Smooth muscle cell (in vitro differentiated cells): ENCODE data around the gene HOGA1. TPM values are rescaled to one million over a fixed set of nuclear protein-coding genes. Genes with fewer than 3 reads are reported as not detected.
A peak's percentile ranks its signal among the peaks of the same experiment; 100 is the strongest.
"Not testable (repeated sequence)": the region's sequence is repeated elsewhere in the genome, so short reads cannot be mapped to it uniquely, and the experiment has no call there.

Experiments used
- DNase-seq: peaks from one replicate; lab custom pipeline; 2025; ENCODE audit not compliant: unreplicated experiment; lab: John Stamatoyannopoulos, UW
- H2AFZ ChIP-seq: fragments of 200-600 bp; sonication (generic); 2 replicates; pipeline ENCODE4 v1.6.0; 2016; ENCODE audit warnings: antibody characterized with exemption, low read depth, mild to moderate bottlenecking
- H3F3A ChIP-seq: fragments of 200-600 bp; sonication (generic); 2 replicates; pipeline ENCODE4 v1.6.0; 2017; ENCODE audit warnings: antibody characterized with exemption, low read depth
- H3K27ac ChIP-seq: fragments of 200-600 bp; sonication (generic); 2 replicates; pipeline ENCODE4 v1.5.1; 2016; ENCODE audit warnings: low read depth, mild to moderate bottlenecking
- H3K27me3 ChIP-seq: fragments of 200-600 bp; sonication (generic); 2 replicates; pipeline ENCODE4 v1.6.1; 2016; ENCODE audit warnings: low read depth, mild to moderate bottlenecking
- H3K36me3 ChIP-seq: fragments of 200-600 bp; sonication (generic); 2 replicates; pipeline ENCODE4 v1.5.1; 2016; ENCODE audit warnings: low read depth
- H3K4me1 ChIP-seq: fragments of 200-600 bp; sonication (generic); 2 replicates; pipeline ENCODE4 v1.5.1; 2016; ENCODE audit warnings: low read depth
- H3K4me2 ChIP-seq: fragments of 200-600 bp; sonication (generic); 2 replicates; pipeline ENCODE4 v1.6.0; 2016; ENCODE audit warnings: mild to moderate bottlenecking
- H3K4me3 ChIP-seq: fragments of 200-600 bp; sonication (generic); 2 replicates; pipeline ENCODE4 v1.5.1; 2016; ENCODE audit warnings: mild to moderate bottlenecking
- H3K79me2 ChIP-seq: fragments of 200-600 bp; sonication (generic); 2 replicates; pipeline ENCODE4 v1.6.0; 2016; ENCODE audit warnings: low read depth, mild to moderate bottlenecking
- H3K9ac ChIP-seq: fragments of 200-600 bp; sonication (generic); 2 replicates; pipeline ENCODE4 v1.6.0; 2016; ENCODE audit warnings: low read depth
- H3K9me3 ChIP-seq: fragments of 200-600 bp; sonication (generic); replicated peaks from 2 replicates; pipeline ENCODE4 v1.5.1; 2016; ENCODE audit warnings: low read depth
- H4K20me1 ChIP-seq: fragments of 200-600 bp; sonication (generic); 2 replicates; pipeline ENCODE4 v1.6.0; 2016; ENCODE audit warnings: low read depth
- CTCF ChIP-seq: fragments of 200-600 bp; sonication (generic); IDR thresholded peaks from 2 replicates; pipeline ENCODE4 v1.5.1; 2017; ENCODE audit warnings: borderline replicate concordance, mild to moderate bottlenecking, antibody characterized with exemption; ENCODE audit not compliant: insufficient read depth, poor library complexity, severe bottlenecking
- WGBS: methylation state at CpG from one replicate; pipeline ENCODE4 v1.1.7; 2016; ENCODE audit warnings: low lambda C conversion rate; 5-methylcytosine and 5-hydroxymethylcytosine counted together
- polyA plus RNA-seq: library from polyadenylated mRNA; unstranded; fragments of >200 nt; fragmentation: Nextera tagmentation; extraction: Ambion mirVana; gene quantifications from 2 replicates; pipeline ENCODE4 v1.2.1, GENCODE V29; 2016
- total RNA-seq: library from RNA; depleted of rRNA; stranded (reverse); fragments of >200 nt; gene quantifications from 2 replicates; pipeline ENCODE4 v1.2.3, GENCODE V29; 2014

Gene HOGA1
- total and polyA plus RNA-seq, 2 experiments from 2014 or later, result 0.10 TPM; not detected in 1

GRCh38 chr10:97647556-97647955 lies 63.4 kb downstream of the HOGA1 start:
- H2AFZ ChIP-seq, result no peak overlapping the region
- H3K9me3 ChIP-seq, result no peaks in the 10 kb centered on the region
- H3K4me3 ChIP-seq, result no peak overlapping the region
- H3K36me3 ChIP-seq, result peaks cover 2% of the 10 kb centered on the region
- peak overlapping the region; percentile 96 for H3K27ac ChIP-seq
- 88% methylated on average over 1 of the region's 1 CpG for WGBS
- peaks cover 31% of the 10 kb centered on the region for H3F3A ChIP-seq
- peaks cover 6% of the 10 kb centered on the region for H4K20me1 ChIP-seq
- DNase-seq, result no peak
- no peak overlapping the region for H3K9ac ChIP-seq
- no peak for TF ChIP-seq CTCF
- H3K79me2 ChIP-seq, result peaks cover 70% of the 10 kb centered on the region
- no peaks in the 10 kb centered on the region for H3K27me3 ChIP-seq
- peaks cover 19% of the 10 kb centered on the region for H3K4me1 ChIP-seq
- peak overlapping the region; percentile 69 for H3K4me2 ChIP-seq

GRCh38 chr10:97648562-97649404 lies 64.6 kb downstream of the HOGA1 start:
- peaks cover 4% of the 10 kb centered on the region for H3K36me3 ChIP-seq
- H3K4me2 ChIP-seq, result peak overlapping the region; percentile 69
- DNase-seq, result no peak
- TF ChIP-seq CTCF, result no peak
- H3K4me3 ChIP-seq, result no peak overlapping the region
- H3K27me3 ChIP-seq, result no peaks in the 10 kb centered on the region
- peak overlapping the region; percentile 84 for H3K9ac ChIP-seq
- peaks cover 31% of the 10 kb centered on the region for H3F3A ChIP-seq
- H3K4me1 ChIP-seq, result peaks cover 19% of the 10 kb centered on the region
- no peaks in the 10 kb centered on the region for H4K20me1 ChIP-seq
- WGBS, result 53% methylated on average over 5 of the region's 5 CpGs
- peak overlapping the region; percentile 96 for H3K27ac ChIP-seq
- no peaks in the 10 kb centered on the region for H3K9me3 ChIP-seq
- H3K79me2 ChIP-seq, result peaks cover 59% of the 10 kb centered on the region
- H2AFZ ChIP-seq, result no peak overlapping the region

- not testable (repeated sequence) for H2AFZ ChIP-seq, H3K9me3 ChIP-seq, H3K36me3 ChIP-seq, H4K20me1 ChIP-seq, H3K27me3 ChIP-seq, DNase-seq, H3K4me3 ChIP-seq
- Histone ChIP-seq H3K9ac (peak overlapping the region; percentile 84), H3K4me2 (peak overlapping the region; percentile 69), H3K4me1 (peaks cover 19% of the 10 kb centered on the region), H3K79me2 (peaks cover 55% of the 10 kb centered on the region), H3K27ac (peak overlapping the region; percentile 96), H3F3A (peaks cover 31% of the 10 kb centered on the region)
- WGBS, result 76% methylated on average over 4 of the region's 4 CpGs
Measured at GRCh38 chr10:97649405-97649750, 65.2 kb downstream of the HOGA1 start.

- no peak for DNase-seq
- Histone ChIP-seq H3K9ac (peak overlapping the region; percentile 64), H2AFZ (no peak overlapping the region), H3K4me2 (no peak overlapping the region), H3K36me3 (peaks cover 17% of the 10 kb centered on the region), H3F3A (peaks cover 31% of the 10 kb centered on the region), H3K27me3 (no peaks in the 10 kb centered on the region), H3K9me3 (no peaks in the 10 kb centered on the region), H3K4me1 (peaks cover 19% of the 10 kb centered on the region), H3K27ac (peak overlapping the region; percentile 96), H3K79me2 (peaks cover 43% of the 10 kb centered on the region), H4K20me1 (no peaks in the 10 kb centered on the region), H3K4me3 (no peak overlapping the region)
- TF ChIP-seq CTCF, result no peak
- 94% methylated on average over 3 of the region's 3 CpGs for WGBS
Measured at GRCh38 chr10:97650726-97651125, 66.5 kb downstream of the HOGA1 start.
